SIG-M5 (cell line): Measurements from ENCODE around the gene GYG1.
"Not testable (repeated sequence)": the region's sequence is repeated elsewhere in the genome, so short reads cannot be mapped to it uniquely, and the experiment has no call there.

Experiments used
- DNase-seq: peaks from one replicate; lab custom pipeline; 2025; lab: John Stamatoyannopoulos, UW

The GYG1 gene

GRCh38 chr3:148987551-148987950 lies 3.8 kb upstream of the GYG1 start:
- not testable (repeated sequence) for DNase-seq

- no peak for DNase-seq
Measured at GRCh38 chr3:148990236-148990635, 1.1 kb upstream of the GYG1 start.

DNA sequence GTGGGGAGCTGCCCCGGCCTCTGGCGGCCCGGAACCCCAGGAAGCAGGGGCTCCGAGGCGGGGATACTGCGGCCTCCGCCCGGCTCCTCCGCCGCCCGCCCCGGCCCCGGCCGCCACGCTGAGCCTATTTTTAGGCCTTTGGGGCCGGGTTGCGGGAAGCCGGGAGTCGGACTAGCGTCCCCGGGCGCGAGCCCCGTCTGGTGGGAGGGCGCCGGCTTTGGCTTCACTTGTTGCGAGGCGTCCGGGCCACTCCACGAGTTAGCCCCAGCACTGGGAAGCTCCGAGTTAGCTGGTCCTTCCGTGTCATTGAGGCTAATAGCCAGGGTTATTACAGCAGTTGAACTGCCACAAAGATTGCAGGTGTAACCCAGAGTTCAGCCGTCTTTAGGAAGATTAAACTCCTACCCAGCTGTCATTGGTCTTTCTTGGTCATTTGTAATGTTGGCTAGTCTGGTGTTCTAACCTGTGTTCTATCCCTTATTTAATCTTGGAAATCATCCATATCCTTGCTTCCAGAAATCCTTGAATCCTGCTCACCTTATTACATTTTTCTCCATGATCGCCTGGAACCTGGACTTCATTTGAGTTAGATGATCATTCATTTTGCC lies 791 bp downstream of the GYG1 start:
- no peak for DNase-seq

- no peak for DNase-seq
Measured at GRCh38 chr3:148992635-148993255, 1.4 kb downstream of the GYG1 start.

- no peak for DNase-seq
Measured at GRCh38 chr3:148997623-148998022, 6.3 kb downstream of the GYG1 start.

- DNase-seq: no peak
Measured at GRCh38 chr3:148998297-148998696, 7.0 kb downstream of the GYG1 start.

DNA sequence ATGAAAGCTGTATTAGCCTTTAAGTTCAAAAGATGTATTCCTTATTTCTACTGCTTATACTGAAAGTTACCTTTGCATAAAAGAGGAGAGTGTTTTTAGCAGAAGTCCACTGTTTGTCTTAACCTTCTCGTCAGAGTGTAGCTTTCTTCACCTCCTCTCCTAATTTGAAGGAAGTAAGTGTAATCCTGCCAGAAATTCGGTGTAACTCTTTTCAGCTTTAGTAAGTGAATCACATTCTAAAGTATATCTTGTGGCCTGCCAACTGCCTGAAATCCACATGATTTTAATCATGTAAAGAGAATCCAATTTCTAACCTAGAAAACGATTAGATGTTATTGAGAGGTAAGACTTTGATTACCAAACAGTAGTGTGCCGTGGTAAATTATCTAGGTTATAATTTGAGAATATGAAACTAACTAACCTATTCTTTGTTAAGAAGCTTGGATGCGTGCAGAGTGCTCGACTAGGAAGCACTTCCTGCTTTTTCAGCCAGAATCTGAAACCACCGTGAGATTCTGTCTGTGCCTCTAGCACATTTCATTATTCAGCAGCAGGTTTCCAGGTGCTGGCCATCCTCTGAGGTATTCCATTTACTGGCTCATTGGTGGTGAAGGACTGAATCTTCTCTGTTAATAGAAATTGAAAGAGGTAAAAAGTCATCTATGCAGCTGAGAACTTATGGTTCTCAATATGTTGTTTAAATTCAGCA lies 7.5 kb downstream of the GYG1 start:
- DNase-seq: no peak

DNA sequence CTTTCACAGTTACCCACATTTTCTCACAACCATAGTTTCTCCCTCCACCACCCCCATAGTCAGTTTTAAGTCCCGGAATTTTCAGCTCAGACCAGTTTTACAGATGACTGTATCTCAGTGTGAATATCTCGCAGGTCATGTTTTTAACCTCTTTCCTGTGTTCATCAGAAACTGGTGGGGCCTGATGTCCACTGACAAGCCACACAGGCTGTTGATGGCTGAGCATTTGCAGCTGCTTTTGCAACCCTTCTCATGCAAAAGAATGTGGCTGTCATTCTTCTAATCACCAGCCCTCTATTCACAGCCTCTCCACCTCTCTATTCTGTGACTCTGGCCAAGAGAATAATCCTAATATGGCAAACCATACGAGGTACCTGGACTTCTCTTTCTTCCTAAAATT lies 8.5 kb downstream of the GYG1 start:
- DNase-seq: no peak

- DNase-seq: no peak
Measured at GRCh38 chr3:149000206-149000745, 8.9 kb downstream of the GYG1 start.

- no peak for DNase-seq
Measured at GRCh38 chr3:149001727-149002126, 10.4 kb downstream of the GYG1 start.

- no peak for DNase-seq
Measured at GRCh38 chr3:149003653-149004305, 12.4 kb downstream of the GYG1 start.

DNA sequence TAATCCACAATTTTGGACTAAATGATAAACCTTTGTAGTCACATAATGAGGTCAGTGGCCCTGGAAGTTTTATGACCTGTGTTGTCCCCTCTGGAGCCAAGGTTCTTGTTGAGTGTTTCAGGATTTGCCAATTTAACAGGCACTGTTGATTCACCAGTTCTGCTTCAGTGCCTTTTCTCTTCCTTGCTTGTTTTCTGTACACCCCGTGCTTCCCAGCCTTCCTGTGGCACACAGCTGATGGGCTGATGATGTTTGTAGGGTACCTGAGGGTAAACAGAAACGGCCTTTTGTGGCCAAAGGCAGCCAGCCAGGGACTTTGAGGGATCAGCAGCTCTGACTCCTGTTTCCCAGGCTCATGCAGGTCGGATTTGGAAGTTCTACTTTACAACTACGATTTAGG lies 13.3 kb downstream of the GYG1 start:
- no peak for DNase-seq

DNA sequence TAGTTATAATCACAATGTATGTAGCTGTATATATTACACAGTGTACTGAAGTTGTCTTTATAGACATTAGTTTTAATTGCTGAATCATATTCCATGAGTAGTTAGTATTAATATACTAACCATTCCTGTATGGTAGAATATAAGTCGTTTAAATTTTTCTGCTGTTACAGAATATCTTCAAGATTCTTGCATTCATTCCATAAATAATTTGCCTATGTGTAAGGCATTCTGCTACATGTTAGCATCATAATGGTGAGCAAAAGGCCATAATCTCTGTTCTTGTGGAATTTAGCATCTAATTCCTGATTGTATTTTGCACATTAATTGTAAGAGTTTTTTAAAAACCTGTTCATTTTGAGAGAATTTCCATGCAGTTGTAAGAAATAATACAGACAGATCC lies 14.1 kb downstream of the GYG1 start:
- no peak for DNase-seq

DNA sequence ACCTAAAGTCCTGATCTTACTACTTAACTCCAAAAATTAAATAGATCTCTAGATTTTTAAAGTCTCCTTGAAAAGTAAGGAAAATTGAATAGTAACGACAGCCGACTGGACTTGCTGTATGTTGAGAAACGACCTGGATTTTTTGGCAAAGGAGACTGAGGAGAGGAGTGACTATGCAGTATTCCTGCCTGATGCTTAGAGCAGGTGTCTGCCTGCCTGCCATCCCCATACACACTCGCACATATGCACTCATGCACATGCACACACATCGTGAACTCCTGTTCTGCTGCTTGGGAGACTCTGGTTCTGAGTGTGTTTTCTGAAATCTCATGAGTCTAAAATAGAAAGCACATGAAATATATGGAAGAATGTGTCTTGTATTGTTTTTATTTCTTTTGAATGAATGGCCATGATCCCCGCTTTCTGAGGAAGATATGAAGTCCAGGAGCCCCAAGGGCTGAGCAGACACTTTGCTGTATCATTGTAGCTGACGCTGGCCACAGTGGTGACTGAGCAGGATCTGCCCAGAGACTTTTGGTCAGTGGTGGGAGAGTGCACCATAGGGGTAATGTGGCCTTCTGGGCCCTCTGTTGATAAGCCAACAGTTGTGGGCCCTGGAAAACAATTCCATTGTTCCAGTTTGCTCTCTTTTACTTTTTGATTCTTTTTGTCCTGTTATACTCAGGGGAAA lies 16.4 kb downstream of the GYG1 start:
- DNase-seq: no peak

DNA sequence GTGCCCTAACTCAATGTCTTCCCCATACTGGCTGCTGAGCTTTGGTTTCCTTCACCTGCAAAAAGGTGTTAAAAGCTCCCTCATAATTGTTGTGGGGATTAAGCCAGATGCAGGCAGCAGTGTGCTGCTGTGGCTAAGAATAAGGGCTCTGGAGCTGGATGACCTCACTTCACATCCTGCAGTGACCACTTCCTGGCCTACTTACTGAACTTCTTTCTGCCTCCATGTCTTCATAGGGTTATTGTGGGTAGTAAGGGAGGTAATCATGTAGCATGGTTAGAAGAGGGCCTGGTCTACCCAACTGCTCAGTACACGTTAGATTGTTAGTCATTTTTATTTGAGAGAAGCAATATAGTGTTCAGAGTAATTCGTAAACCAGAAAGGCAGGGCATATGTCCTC lies 18.4 kb downstream of the GYG1 start:
- DNase-seq: no peak

- DNase-seq: no peak
Measured at GRCh38 chr3:149010504-149010951, 19.2 kb downstream of the GYG1 start.

GRCh38 chr3:149010966-149011365 lies 19.6 kb downstream of the GYG1 start:
- DNase-seq: no peak

DNA sequence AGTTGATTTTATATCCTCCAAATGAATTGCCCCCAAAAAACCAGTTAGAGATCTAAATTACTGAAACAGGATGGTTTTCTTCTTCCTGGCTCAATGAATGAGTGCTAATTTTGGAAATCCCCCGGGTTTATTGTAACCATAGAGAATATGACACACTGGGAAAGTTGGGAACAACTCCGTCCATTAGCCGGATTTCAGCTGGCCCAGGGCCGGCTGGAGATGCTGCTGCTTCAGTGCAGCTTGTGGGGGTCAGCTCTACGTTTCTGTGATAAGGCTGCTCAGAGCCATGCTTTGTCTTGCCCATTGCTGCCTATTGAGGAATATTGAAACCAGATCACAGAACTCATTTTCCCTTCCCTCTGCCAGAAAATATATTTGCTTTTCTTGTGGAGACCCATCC lies 20.3 kb downstream of the GYG1 start:
- no peak for DNase-seq

DNA sequence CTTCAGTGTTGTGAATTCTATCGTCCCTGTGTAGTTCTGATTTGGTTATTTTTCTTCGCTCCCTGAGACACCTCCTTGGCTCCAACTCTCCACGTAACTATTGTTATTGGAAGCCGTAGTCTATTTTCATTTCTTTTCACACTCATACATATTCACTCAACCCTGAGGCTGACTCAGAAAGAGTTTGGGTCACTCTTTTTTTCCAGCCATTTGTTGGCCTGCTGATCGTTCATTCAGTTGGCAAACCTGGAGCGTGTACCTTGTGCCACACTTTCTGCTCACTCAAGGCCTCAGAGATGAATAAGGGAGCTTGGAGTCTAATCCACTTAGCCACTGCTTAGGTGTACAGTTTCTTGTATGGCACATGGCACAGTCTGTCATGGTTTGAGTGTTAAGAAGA lies 22.4 kb downstream of the GYG1 start:
- no peak for DNase-seq

DNA sequence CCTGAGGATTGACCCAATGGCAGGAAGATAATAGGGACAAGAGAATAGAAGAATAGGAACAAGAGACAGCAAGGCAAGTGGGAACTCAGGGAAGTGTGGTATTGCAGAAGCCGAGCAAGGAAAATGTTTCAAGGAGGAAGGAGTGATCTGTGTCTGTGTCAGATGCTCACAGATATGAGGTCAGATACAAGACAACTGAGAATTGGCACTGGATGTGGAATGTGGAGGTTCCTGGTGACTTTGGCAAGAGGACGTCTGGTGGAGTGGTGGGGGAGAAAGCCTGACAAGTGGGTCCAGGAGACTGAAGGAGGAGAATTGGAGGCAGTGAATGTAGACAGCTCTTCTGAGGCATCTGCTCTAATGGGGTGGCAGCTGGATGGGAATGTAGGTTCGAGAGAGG lies 24.1 kb downstream of the GYG1 start:
- DNase-seq: no peak

DNA sequence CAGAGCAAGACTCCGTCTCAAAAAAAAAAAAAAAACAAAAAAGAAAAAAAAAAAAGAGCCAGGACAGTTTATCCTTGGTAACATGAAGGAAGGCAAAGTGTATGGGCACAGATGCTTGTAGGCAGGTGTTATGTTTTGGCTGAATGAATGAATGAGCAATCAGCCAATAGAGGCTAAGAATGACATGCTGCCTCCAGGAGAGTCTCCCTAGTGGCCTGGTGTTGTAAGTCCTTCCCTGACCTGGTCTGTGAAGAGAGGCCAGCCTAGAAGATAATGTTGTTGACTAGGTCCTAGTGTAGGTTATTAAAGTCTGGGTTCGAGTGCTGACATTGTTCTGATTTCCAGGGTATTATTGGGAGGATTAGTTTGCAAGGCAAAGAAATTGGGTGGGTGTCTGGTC lies 24.9 kb downstream of the GYG1 start:
- no peak for DNase-seq
